Frontal cortex (tissue), 4 donors: ENCODE results near the gene XNDC1N. TPM values are rescaled to one million over a fixed set of nuclear protein-coding genes. Genes with fewer than 3 reads are reported as not detected.

Experiments
- DNase-seq, 2 donors: peaks; one replicate each; pipeline ENCODE4 v3.0.0; 2012; ENCODE audit warnings: low spot score in 2 of 2
- FAIRE-seq: peaks from 2 replicates; lab custom pipeline; 2012; peaks lifted over from hg19 to GRCh38; lab: Jason Lieb, UNC
- total RNA-seq: library from RNA; depleted of rRNA; stranded (reverse); fragments of >200 nt; gene quantifications from one replicate; pipeline ENCODE4 v1.2.3, GENCODE V29; 2014
- donor health status: control.
- donor health status: control.
- donor health status: control.

Gene XNDC1N, protein sequence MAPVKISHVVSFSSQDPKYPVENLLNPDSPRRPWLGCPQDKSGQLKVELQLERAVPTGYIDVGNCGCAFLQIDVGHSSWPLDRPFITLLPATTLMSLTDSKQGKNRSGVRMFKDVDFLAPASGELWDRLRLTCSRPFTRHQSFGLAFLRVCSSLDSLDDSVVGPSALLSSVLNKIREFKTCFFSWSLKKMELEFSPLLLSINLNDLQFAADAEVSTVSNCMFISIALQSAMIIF
- total RNA-seq: 4.9 TPM

DNA sequence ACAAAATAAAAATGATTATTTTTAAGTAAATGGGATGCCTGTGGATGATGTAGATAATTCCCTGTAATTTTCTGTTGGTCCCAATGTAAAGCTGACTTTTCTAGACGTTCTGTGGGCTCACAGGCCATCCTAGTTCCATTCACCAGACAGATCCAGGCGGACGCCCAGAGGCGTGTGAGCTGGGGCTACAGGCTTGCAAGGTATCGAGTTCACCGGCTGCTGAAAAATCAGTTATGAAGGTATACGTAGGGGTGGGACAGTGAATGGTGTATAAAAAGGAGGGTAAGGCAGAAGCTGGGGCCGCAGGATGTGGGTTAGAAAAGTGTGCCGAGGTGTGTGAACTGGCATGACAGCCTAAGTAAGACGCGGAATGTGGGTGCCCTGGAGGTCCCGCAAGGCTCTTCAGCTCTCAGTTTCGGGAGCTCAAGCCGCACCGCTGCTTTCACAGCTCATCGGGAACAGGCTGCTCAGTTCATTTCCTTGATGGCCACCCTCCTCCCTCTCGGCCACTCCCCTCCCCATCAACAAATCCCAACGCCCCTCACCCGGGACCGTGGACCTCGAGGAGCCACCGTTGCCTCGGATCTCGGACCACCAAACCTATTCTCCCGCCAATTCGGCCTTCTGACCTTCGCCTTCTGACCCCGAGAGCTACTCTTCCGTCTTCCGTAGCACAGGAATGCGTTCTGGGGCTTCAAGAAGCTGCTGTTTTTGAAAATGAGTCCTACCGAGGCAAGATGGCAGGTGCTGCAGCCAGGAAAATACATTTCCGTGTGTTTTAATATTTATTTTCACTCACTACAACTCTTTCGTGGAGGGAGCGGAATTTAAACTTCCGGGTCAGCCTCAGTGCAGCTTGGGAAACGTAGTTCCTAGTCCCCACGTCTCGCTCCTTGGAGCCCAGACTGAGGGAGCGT lies at the start of gene XNDC1N:
TSS of gene XNDC1N (minus strand) at position 775 of the 917 bp plus-strand sequence. CDS start 5,241 bp downstream, outside the sequence.
- DNase-seq: peak; percentile 69 to 76
- no peak for FAIRE-seq

DNA sequence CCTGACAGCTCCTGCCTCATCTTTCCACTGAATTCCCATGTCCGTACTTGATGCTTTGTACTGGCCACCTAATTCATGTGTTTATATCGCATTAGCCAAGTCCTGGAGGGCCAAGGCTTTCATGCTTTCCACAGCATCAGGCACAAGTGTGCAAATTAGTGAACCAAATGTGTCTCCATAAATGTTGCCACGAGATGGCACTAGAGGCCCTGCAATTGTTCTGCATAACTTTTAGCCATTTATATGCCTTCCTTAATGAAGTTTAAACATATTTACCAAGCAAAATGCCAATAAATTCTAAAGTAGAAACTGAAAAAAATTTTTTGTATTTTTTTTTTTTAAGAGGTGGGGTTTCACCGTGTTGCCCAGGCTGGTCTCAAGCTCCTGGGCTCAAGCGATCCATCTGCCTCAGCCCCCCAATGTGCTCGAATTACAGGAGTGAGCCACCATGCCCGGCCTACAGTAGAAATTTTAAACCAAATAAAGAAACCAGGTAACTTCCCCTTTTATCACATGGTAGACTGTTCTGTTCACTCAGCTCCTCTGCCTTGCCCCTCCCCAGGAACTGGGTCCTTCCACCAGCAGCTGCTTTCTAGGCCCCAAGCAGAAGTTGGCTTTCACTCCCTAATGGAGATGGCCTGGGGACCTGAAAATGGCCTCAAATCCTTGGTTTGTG lies 49.5 kb upstream of the XNDC1N start:
- FAIRE-seq (no peak), DNase-seq (peak; percentile 29 to 48)

DNA sequence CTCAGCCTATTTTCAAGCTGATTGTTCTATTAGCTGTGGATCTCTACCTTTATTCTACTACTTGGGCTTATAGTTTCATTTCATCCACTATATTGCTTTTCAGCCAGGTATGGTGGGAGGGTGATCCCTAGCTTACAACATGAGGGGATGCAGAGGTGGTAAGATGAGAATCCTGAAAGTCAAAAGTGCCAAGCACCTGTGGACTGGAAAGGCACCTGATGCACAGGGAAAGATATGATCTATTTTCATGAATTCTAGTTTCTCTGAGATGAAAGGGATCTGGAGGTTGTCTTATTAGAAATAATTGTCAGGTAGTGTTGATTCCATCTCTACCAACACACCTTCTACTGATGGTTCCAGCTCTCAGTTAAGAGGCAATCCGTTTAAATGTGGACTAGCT lies 48.7 kb upstream of the XNDC1N start:
- no peak for DNase-seq
- no peak for FAIRE-seq

DNA sequence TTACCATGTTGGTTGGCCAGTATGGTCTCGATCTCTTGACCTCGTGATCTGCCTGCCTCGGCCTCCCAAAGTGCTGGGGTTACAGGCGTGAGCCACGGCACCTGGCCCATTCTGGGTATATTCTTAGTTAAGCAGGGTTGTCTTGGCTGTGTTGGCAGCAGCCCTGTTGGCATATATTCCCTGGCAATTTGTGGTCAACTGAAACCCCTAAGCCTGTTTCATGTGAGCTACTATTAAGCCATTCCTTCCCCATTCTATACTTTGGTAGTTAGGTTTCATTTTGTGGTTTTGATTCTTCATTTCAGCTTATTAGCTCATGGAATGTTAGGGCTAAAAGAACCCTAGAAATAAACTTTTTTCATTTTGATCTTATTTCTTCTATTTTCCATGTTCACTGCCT lies 48.2 kb upstream of the XNDC1N start:
- FAIRE-seq (no peak), DNase-seq (no peak)

DNA sequence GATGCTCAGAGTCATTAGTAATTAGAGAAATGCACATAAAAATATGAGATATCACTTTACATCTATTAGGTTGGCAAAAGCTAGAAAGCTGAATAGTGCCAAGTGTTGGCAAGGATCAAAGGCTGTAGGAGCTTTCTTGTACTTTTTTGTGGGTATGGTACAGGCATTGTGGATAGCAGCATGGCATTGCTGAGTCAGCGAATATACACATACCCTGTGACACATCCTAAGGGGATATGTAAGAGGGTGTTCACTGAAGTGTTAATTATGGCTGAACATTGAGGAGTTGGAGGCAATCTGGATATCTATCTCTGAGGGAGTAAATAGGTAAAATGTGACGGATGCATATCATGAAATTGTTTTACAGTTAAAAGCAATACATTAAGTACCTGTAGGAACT lies 43.3 kb upstream of the XNDC1N start:
- DNase-seq: no peak
- FAIRE-seq: no peak

DNA sequence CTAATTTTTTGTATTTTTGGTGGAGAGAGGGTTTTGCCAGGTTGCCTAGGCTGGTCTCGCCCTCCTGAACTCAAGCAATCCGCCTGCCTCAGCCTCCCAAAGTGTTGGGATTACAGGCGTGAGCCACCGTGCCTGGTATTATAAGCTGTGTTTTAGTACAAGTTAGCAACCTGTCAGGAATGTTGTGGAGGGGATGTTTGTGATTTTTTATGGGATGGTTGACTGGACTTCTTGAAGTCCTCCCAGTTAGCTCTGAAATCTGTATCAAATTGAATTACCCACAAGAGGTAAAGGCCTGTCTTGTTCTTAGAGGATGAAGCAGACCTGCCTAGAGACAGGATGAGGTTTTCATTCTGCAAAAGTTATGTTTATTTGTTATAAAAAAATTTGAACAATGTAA lies 36.2 kb upstream of the XNDC1N start:
- no peak for FAIRE-seq
- no peak for DNase-seq

DNA sequence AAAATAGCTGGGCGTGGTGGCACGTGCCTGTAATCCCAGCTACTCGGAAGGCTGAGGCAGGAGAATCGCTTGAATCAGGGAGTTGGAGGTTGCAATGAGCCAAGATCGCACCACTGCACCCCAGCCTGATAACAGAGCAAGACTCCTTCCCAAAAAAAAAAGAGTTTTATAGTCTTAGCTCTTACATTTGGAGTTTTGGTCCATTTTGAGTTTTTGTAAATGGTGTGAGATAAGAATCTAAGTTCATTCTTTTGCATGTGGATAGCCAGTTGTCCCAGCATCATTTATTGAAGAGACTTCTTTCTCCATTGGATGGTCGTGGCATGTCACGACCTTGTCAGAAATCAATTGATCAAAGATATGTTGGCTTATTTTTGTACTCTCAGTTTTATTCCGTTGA lies 35.1 kb upstream of the XNDC1N start:
- DNase-seq (no peak), FAIRE-seq (no peak)

DNA sequence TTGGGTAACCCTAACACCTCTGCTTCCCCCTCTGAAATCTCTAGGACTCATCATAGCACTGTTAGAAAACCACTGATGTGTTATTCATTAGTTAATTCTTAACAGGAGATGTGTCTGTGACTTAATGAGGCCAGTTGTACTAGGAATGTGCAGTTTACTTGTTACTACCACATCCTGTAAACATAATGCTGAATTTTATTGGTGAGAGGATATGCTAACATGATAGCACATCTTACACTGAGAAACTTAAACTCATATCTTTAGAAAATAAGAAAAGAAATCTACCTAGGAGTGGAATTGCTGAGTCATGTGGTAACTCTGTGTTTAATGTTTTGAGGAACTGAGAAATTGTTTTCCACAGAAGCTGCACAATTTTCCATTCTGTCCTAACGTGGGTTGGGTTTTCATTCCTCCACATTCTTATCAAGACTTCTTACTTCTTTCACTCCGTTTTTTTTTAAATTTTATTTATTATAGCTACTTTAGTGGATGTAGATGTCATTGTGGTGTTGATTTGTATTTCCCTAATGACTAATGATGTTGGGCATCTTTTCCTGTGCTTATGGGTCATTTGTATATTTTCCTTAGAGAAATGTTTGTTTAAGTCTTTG lies 34.1 kb upstream of the XNDC1N start:
- no peak for FAIRE-seq
- DNase-seq: no peak

DNA sequence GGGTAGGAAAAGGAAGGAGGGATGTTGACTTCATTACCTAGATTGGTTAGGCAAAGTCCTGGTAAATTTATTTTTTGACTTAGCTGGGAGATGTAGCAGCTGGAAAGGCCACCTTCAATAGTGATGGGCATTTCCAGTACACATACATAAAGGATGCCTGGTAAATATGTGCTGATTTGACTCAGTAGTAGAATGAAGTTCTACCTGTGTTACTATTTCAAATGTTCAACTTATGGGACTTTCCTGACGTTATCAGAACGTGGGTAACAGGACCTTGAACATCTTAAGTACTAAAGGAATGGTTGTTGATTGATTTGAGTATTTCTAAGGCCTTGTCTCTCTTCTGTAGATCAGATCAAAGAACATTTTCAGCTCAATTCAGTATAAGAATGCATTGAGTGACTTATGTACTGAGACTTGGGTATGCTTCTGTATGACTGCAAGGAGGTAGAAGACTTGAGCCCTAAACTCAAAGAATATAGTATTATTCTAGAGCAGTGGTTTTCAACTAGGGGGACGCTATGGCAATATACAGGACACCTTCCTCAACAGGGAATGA lies 27.6 kb upstream of the XNDC1N start:
- FAIRE-seq: no peak

DNA sequence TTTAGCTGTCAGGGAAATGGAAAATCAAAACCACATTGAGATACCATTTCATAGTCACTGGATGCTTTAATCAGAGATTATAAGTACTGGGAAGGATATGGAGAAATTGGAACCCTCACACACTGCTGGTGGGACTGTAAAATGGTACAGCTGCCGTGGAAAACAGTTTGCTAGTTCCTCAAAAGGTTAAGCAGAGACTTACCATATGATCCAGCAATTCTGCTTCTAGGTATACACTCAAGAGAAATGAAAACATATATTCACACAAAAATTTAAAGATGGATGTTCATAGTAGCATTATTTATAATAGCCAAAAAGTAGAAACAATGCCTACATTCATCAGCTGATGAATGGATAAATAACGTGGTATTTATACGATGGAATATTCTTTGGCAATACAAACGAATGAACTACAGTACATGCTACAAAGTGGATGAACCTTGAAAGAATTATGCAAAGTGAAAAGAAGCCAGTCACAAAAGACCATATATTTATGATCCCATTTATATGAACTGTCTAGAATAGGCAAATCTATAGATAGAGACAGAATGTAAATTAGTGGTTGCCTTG lies 23.4 kb upstream of the XNDC1N start:
- no peak for FAIRE-seq

More for the DNA sequence above, 27.6 kb upstream of the XNDC1N start:
- DNase-seq: no peak

DNA sequence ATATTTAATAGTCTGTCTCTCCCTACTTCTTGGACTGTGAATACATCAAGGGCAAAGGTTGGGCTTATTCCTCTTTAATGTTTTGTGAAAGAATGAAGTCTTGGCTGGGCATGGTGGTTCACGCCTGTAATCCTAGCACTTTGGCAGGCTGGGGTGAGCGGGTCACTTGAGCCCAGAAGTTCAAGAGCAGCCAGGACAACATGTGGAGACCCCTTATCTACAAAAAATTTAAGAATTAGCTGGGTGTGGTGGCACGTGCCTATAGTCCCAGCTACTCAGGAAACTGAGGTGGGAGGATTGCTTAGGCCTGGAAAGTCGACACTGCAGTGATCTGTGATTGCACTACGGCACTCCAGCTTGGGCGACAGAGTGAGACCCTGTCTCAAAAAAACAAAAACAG lies 20.6 kb upstream of the XNDC1N start:
- DNase-seq (no peak), FAIRE-seq (no peak)

More for the DNA sequence above, 23.4 kb upstream of the XNDC1N start:
- DNase-seq: no peak

DNA sequence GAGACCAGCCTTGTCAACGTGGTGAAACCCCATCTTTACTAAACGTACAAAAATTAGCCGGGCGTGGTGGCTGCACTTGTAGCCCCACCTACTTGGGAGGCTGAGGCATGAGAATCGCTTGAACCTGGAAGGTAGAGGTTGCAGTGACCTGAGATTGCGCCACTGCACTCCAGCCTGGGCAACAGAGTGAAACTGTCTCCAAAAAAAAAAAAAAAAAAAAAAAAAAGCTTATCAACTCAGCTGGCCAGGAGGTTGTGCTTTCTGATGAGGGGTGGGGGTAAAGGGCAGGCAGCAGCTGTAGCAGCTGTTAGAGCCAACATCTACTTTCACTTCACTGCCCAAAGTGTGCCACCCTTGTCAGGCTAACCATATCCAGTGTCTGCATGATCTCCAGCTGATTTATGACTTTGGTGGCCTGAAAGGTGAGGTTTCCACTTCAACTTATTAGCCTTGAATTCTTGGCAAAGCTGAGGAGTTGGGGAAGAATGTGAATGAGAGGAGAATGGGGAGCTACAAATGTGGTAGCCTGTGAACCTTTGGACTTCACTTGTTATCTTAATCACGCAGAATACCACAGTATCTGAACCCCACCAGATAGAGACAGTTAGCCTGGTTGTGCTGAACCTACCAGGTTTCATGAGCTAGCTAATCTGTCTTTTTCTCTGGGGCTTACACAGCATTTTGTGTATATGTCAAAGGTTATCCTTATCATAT lies 20.1 kb upstream of the XNDC1N start:
- DNase-seq (no peak), FAIRE-seq (no peak)

DNA sequence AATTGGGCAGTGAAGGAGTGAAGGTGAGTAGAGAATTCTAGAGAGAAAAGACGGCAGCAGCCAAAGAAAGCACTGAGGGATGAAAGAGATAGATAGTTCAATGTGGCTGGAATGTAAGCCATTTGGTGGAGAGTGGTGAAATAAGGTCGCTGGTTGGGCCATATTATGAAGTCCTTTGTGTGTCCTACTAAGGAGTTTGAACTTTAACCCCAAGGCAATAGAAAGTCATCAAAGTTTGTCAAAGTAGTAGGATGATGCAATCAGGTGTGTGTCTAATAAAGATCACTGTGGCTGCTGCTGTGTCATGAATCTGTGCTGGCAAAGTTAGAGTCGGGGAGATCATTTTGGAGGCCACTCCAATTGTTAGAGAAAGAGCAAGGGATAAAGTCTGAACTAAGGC lies 19.1 kb upstream of the XNDC1N start:
- FAIRE-seq (no peak), DNase-seq (no peak)

DNA sequence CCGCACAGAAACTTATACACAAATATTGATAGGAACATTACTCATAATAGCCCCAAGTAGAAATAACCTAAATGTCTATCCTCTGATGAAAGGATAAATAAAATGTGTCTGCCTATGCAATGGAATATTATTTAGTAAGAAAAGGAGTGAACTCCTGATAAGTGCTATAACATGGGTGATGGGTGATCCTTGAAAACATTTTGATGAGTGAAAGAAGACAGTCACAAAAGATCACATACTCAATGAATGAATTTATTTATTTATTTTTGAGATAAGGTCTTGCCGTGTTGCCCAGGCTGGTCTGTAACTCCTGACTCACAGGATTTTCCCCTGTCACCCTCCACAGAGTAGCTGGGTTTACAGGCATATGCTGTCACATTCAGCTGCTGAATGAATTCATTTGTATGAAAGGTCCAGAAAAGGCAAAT lies 17.8 kb upstream of the XNDC1N start:
- FAIRE-seq (no peak), DNase-seq (no peak)

DNA sequence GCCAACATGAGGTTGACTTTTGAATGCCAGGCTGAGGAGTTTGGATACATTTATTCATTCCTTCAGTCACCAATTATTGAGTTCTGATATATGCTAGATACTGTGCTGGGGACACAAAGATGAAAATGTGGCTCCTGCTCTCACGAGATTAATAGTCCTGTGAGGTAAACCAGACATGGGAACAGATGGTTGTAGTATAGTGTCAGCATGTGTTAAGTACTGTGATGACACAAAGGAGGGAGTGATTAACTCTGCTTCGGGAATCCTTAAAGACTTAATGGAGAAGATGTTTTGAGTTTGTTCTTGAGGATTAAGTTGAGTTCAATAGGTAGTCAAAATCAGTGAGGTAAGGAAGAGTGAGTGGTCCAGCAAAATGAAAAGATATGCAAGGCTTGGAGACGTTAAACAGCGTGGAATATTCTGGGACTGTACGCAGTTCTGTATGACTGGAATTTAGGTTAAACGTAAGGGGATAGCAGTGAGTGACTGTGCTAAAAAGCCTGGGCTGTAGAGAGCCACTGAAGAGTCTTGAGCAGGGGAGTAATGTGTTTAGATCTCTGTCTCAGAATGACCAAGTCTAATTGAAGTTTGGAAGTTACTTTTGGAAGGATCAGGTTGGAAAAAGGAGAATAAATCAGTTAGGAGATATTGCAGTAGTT lies 12.3 kb upstream of the XNDC1N start:
- no peak for FAIRE-seq
- no peak for DNase-seq

DNA sequence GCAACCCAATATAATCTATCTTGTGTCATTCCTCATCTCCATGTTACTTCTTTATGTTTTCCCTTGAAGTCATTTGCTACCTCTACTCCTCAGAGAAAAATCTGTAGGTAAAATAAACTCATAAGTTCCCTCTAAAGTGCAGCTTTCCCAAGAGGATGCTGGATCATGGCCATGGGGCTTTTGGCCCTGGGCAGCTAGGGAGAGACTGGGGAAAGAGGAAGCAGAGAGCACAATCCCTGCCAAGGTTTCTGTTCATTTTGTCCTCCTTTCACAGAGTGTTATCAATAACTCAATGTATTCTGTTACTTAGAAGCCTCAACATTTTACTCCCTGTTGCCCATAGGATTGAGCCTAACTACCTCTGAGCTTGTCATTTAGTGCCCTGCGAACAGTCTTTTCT lies 9.4 kb upstream of the XNDC1N start:
- FAIRE-seq: no peak
- DNase-seq: no peak

DNA sequence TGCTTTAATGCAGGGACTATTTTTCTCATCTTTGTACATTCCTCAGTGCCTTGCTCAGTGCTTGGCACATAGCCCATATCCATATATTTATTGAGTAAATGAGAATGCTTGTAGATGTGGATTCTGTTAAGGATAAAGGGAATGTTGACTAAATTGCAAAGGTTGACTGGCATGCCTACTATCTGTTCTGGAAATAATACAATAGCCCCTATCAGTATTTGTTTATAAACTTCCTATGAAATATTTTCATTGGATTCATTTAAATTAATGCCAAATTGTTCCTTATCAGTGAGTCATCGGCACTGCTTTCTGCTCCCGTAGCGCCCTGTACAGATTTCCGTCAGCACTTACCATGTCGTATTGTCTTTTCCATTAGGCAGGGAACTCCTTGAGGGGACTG lies 8.4 kb upstream of the XNDC1N start:
- no peak for FAIRE-seq
- DNase-seq: no peak

DNA sequence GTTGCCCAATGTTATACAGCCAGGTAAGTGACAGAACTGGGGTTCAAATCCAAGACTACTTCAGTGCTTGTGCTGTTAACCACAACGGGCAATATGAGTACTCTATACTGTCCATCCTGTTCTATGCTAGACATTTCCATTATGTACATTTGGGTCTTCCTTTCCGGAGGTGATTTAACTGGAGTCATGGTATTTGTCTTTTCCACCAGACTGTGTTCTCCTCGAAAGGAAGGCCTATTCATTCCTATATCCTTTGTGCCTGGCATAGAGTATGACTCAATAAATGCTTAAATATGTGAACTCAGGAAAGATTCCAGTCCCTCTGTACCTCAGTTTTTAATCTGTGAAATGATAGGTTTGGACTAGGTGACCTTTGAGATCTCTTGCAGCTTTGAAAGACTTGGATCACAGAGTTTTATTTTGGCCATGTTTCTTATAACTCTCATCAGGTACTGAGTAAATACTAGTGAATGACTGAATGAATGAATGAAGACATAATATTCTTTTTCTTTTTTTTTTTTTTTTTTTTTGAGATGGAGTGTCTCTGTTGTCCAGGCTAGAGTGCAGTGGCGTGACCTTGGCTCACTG lies 7.0 kb upstream of the XNDC1N start:
- no peak for DNase-seq
- FAIRE-seq: no peak
